SK-N-SH treated with all-trans-retinoic acid at 6 μM for 48 hours (cell line): ENCODE measurements around the gene LIMCH1.

Source experiments
- ARNTL ChIP-seq: fragments of 450-650 bp; formaldehyde crosslinking; IDR thresholded peaks from 2 replicates; pipeline ENCODE4 v1.5.0; 2020; ENCODE audit warnings: low read depth, mild to moderate bottlenecking, moderate library complexity, borderline replicate concordance
- CREB5 ChIP-seq: fragments of 250-450 bp; sonication (Bioruptor Pico); IDR thresholded peaks from 2 replicates; pipeline ENCODE4 v1.5.1; 2020; ENCODE audit warnings: low read depth, mild to moderate bottlenecking, moderate library complexity
- ISL1 ChIP-seq: fragments of 250-450 bp; sonication (Bioruptor Pico); IDR thresholded peaks from 2 replicates; pipeline ENCODE4 v2.1.2; 2022; ENCODE audit warnings: mild to moderate bottlenecking, moderate library complexity
- TCF4 ChIP-seq: fragments of 250-450 bp; sonication (Bioruptor Pico); IDR thresholded peaks from 2 replicates; pipeline ENCODE4 v1.8.0; 2021; ENCODE audit warnings: mild to moderate bottlenecking, moderate library complexity, borderline replicate concordance
- TOX ChIP-seq: fragments of 250-450 bp; sonication (Bioruptor Pico); IDR thresholded peaks from 2 replicates; pipeline ENCODE4 v1.8.0; 2021; ENCODE audit warnings: mild to moderate bottlenecking, moderate library complexity, borderline replicate concordance
- ZFP3 ChIP-seq: fragments of 250-450 bp; sonication (Bioruptor Pico); IDR thresholded peaks from 2 replicates; pipeline ENCODE4 v1.5.0; 2020; ENCODE audit warnings: mild to moderate bottlenecking, moderate library complexity
- ZFP30 ChIP-seq: fragments of 450-650 bp; formaldehyde crosslinking; IDR thresholded peaks from 2 replicates; pipeline ENCODE4 v1.5.0; 2022; ENCODE audit warnings: mild to moderate bottlenecking, moderate library complexity
- ZNF565 ChIP-seq: fragments of 450-650 bp; formaldehyde crosslinking; conservative IDR thresholded peaks from 2 replicates; pipeline ENCODE4 v1.5.0; 2020; ENCODE audit warnings: low read depth, mild to moderate bottlenecking, moderate library complexity
- ZNF70 ChIP-seq: fragments of 450-650 bp; formaldehyde crosslinking; IDR thresholded peaks from 2 replicates; pipeline ENCODE4 v1.5.0; 2020; ENCODE audit warnings: mild to moderate bottlenecking, moderate library complexity

DNA sequence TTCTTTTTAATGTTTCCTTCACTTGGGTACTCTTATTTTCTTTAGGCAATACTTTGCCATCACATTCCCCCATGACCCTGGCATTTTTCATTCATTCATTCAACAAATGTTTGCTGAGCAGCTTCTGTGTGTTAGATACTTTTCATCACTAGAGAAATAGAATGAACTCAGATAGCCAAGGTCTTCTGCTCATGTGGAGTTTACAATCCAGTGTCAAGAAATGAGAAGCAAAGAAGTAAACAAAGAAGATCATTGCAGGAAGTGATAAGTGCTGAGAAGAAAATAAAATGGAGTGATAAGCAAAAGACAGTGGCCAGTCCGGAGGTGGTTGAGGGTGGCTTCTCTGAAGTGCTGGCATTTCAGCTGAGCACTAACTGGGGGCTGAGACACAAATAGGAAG lies 63.1 kb downstream of the LIMCH1 start:
- TF ChIP-seq ZFP30 (CRISPR knock-in tag) (no peak), TCF4 (CRISPR knock-in tag) (no peak), ARNTL (CRISPR knock-in tag) (no peak), ZFP3 (no peak), ZNF565 (CRISPR knock-in tag) (no peak), TOX (no peak), ISL1 (CRISPR knock-in tag) (no peak), CREB5 (no peak), ZNF70 (CRISPR knock-in tag) (no peak)
